B cell (primary cell): ENCODE data around the gene ADGRV1.
"Not testable (repeated sequence)": the region's sequence is repeated elsewhere in the genome, so short reads cannot be mapped to it uniquely, and the experiment has no call there.

Experiments used
- EZH2 ChIP-seq: IDR thresholded peaks from 2 replicates; pipeline ENCODE4 v1.6.1; 2012; ENCODE audit warnings: borderline replicate concordance, low read depth, mild to moderate bottlenecking, moderate library complexity, low read length; ENCODE audit not compliant: insufficient read depth, poor library complexity, severe bottlenecking
- TF ChIP-seq, protein P1 (sequence below): fragments of 200-600 bp; IDR thresholded peaks from one replicate; pipeline ENCODE4 v1.8.0; 2022; ENCODE audit warnings: antibody characterized with exemption, mild to moderate bottlenecking

DNA sequence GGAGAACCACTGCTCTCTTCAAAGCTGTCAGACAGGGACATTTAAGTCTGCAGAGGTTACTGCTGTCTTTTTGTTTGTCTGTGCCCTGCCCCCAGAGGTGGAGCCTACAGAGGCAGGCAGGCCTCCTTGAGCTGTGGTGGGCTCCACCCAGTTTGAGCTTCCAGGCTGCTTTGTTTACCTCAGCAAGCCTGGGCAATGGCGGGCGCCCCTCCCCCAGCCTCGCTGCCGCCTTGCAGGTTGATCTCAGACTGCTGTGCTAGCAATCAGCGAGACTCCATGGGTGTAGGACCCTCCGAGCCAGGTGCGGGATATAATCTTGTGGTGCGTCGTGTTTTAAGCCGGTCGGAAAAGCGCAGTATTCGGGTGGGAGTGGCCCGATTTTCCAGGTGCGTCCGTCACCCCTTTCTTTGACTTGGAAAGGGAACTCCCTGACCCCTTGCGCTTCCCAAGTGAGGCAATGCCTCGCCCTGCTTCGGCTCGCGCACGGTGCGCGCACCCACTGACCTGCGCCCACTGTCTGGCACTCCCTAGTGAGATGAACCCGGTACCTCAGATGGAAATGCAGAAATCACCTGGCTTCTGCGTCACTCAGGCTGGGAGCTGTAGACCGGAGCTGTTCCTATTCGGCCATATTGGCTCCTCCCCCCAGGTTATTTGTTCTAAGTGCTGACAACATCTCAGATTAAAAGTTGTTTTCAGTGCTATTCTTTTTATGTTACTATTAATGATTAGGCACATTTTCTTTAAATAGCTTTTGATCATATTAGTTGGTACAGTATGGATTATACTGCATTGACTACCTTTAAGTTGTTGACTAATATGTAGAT lies 370.6 kb downstream of the ADGRV1 start:
- TF ChIP-seq, protein P1, sequence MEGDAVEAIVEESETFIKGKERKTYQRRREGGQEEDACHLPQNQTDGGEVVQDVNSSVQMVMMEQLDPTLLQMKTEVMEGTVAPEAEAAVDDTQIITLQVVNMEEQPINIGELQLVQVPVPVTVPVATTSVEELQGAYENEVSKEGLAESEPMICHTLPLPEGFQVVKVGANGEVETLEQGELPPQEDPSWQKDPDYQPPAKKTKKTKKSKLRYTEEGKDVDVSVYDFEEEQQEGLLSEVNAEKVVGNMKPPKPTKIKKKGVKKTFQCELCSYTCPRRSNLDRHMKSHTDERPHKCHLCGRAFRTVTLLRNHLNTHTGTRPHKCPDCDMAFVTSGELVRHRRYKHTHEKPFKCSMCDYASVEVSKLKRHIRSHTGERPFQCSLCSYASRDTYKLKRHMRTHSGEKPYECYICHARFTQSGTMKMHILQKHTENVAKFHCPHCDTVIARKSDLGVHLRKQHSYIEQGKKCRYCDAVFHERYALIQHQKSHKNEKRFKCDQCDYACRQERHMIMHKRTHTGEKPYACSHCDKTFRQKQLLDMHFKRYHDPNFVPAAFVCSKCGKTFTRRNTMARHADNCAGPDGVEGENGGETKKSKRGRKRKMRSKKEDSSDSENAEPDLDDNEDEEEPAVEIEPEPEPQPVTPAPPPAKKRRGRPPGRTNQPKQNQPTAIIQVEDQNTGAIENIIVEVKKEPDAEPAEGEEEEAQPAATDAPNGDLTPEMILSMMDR, result not testable (repeated sequence)
- not testable (repeated sequence) for TF ChIP-seq EZH2
